ENCODE data around the gene LPCAT4. TPM values are rescaled to one million over a fixed set of nuclear protein-coding genes. Genes with fewer than 3 reads are reported as not detected.

Gene LPCAT4
- total and polyA plus RNA-seq, 9 of the 15 experiments (the other 6 are each of a cell fraction or from before 2014, with no cell fraction given) = 7.3 to 34.3 (median 14.4) TPM

DNA sequence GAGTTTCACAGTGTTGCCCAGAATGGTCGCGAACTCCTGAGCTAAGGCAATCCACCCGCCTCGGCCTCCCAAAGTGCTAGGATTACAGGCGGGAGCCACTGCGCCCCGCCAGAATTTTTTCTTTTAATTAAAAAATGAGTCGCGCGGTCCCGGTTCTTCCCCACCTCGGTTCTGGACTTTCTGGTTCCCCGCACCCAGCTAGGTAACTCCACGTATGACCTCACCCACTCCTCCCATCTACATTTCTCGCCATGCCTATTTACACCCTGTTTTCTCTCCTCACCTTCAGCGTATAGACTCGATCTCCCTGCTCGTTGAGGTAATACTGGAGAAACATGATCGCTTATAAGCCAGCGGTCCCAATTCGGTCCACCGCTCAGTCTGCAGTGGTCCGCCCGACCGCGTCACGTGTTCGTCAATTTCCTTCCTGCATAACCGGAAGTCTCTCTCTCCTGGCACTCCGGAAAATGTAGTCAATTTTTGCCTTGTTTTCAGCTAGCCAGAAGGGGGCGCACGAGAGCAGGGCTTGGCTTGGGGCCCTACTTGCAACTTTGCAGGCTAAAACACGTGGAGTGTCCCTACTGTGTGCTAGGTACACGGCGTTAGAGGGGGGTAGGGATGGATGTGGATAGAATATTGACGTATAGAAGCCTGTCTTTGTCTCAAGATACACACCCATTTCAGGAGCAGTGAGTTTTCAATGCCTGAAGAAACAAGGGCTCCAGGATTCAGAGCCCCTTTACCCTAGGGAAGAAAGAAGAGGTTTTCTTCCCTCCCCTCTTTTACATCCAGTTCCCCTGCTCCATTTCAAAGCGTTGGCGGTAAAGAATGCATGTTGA is 24.0 kb downstream of the LPCAT4 start, which contains the start of the genes NOP10 and NUTM1 (continued):
- TF ChIP-seq ZNF444 (CRISPR knock-in tag; IDR thresholded peaks at IDR 0.05) (no peak), FUS (optimal IDR thresholded peaks at IDR 0.05; ENCODE audit: low read depth, low read length) (no peak), SAP30 (IDR thresholded peaks at IDR 0.05; ENCODE audit: borderline replicate concordance, insufficient read depth, low read depth, low read length, poor library complexity, severe bottlenecking) (no peak), ZNF282 (CRISPR knock-in tag; IDR thresholded peaks at IDR 0.05) (no peak), PATZ1 (CRISPR knock-in tag; IDR thresholded peaks at IDR 0.05; ENCODE audit: borderline replicate concordance) (no peak), ZNF253 (CRISPR knock-in tag; conservative IDR thresholded peaks at IDR 0.05) (no peak), ARID2 (IDR thresholded peaks at IDR 0.05) (0 out of 2 replicates have a peak, but pooled peaks have one; percentile 43), YBX1 (IDR thresholded peaks at IDR 0.05) (no peak), SPI1 (IDR thresholded peaks at IDR 0.05; ENCODE audit: borderline replicate concordance, low read depth, low read length) (peak; percentile 42; the same call in 1 of the 2 replicates), WHSC1 (IDR thresholded peaks at IDR 0.05; ENCODE audit: low read length) (no peak), ZNF436 (CRISPR knock-in tag; IDR thresholded peaks at IDR 0.05) (no peak), ZFP36 (IDR thresholded peaks at IDR 0.05; ENCODE audit: low read depth, low read length, partially characterized antibody) (no peak), ARID1B (IDR thresholded peaks at IDR 0.05) (peak; percentile 48), SNIP1 (IDR thresholded peaks at IDR 0.05; ENCODE audit: low read depth) (no peak), ELF4 (CRISPR knock-in tag; IDR thresholded peaks at IDR 0.05) (no peak; the same call in 1 of the 2 replicates), ZSCAN32 (CRISPR knock-in tag; IDR thresholded peaks at IDR 0.05) (no peak), ETS1 (conservative IDR thresholded peaks at IDR 0.05; ENCODE audit: control insufficient read depth, low read depth, low read length) (no peak; the same call in 1 of the 2 replicates), HDGF (IDR thresholded peaks at IDR 0.05) (no peak), ZNF395 (CRISPR knock-in tag; IDR thresholded peaks at IDR 0.05) (peak; percentile 60; the same call in 1 of the 2 replicates)
- TF ChIP-seq, protein P1, sequence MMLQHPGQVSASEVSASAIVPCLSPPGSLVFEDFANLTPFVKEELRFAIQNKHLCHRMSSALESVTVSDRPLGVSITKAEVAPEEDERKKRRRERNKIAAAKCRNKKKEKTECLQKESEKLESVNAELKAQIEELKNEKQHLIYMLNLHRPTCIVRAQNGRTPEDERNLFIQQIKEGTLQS (IDR thresholded peaks at IDR 0.05) = peak; percentile 79
- TF ChIP-seq, protein P1 (CRISPR knock-in tag; conservative IDR thresholded peaks at IDR 0.05) = 0 out of 2 replicates have a peak, but pooled peaks have one; percentile 46

All from K562 (cell line).